ENCODE data around the gene NDUFB1. TPM values are rescaled to one million over a fixed set of nuclear protein-coding genes. Genes with fewer than 3 reads are reported as not detected.

Gene NDUFB1
- total RNA-seq, 1 experiment from 2014 or later, result 92.5 TPM

DNA sequence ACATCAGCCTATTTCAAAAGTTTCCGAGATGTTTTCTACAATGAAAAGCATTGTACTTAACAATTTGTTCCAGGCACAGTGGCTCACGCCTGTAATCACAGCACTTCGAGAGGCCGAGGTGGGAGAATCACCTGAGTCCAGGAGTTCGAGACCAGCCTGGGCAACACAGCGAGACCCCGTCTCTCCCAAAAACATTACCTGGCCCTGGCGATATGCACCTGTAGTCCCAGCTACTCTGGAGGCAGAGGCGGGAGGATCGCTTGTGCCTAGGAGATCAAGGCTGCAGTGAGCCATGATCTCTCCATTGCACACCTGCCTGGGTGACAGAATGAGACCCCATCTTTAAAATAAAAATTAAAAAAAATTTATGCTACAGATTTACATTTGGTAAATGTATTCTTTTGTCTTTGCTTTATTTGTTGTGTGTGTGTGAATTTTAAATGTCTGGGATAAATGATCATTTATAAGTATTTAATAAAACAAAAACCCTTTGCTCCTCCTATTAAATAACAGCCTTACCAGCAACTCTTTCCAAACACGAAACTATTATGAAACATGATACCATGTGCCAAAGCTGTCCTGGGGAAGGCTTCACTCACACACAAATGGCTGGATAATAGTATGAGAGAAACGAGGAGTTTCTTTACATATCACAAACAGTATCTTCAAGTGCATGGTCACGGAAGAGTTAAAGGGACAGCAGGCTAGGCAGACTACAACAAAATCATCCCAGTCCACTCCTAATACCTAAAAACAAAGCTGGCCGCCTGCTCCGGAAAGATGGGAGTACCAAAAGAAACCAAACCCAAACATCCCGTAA is 16.2 kb downstream of the NDUFB1 start:
- Histone ChIP-seq H3K4me2 (ENCODE audit: low read length) (peak overlapping the region; percentile 78), H3K9ac (ENCODE audit: low read length) (peak overlapping the region; percentile 77), H2AFZ (ENCODE audit: low read depth, low read length, poor library complexity, severe bottlenecking) (no peak overlapping the region), H3K9me2 (ENCODE audit: insufficient read depth) (no peaks in the 10 kb centered on the region), H3K27ac (ENCODE audit: low read depth, low read length) (peak overlapping the region; percentile 81), H3K27me3 (ENCODE audit: insufficient read depth, low read length) (no peaks in the 10 kb centered on the region), H4K20me1 (ENCODE audit: insufficient read depth) (no peaks in the 10 kb centered on the region), H3K4me3 (replicated peaks in 1 of 2; ENCODE audit: low read depth in 1 of 2, low read length in 2 of 2) (peak overlapping the region; percentile 89 to 90), H3K4me1 (ENCODE audit: control insufficient read depth in 1 of 2, insufficient read depth in 2 of 2, low read length in 2 of 2) (peaks cover 9 to 19% of the 10 kb centered on the region in 2 experiments), H3K79me2 (ENCODE audit: insufficient read depth, low read length) (peaks cover 44% of the 10 kb centered on the region), H3K36me3 (ENCODE audit: control insufficient read depth in 1 of 2, insufficient read depth in 2 of 2, low read length in 2 of 2) (no peaks in the 10 kb centered on the region), H3K9me3 (ENCODE audit: control insufficient read depth in 1 of 2, insufficient read depth in 1 of 2, low read depth in 1 of 2, low read length in 2 of 2) (no peaks in the 10 kb centered on the region)
- no peak for ATAC-seq
- ChIA-PET RAD21 (ENCODE audit: low non-redundant PET in 1 of 2, low total read pairs in 2 of 2, uncharacterized antibody in 2 of 2, unreplicated experiment in 2 of 2) (no interaction called here), CTCF (interaction anchor here (2.2 kb wide), 1 partner anchor 15 kb away, joined by 11 read pairs; no protein-coding TSS in a partner anchor), POLR2A (interaction anchor here (1.4 to 2.6 kb wide), 2 partner anchors 12 to 16 kb away, joined by 11 to 21 read pairs; partner anchors contain the start of genes CPSF2 and NDUFB1)
- DNase-seq (ENCODE audit: low read depth, low spot score), result no peak
- TSS peak; percentile 63 for BruUV-seq (replicated peaks)
- no peak for TF ChIP-seq REST (IDR thresholded peaks at IDR 0.05; ENCODE audit: low read depth)
- no peak for TF ChIP-seq ZBTB33 (IDR thresholded peaks at IDR 0.05; ENCODE audit: extremely low read depth, insufficient replicate concordance, low read length)
- no peak for TF ChIP-seq POLR2AphosphoS5 (IDR thresholded peaks at IDR 0.05; ENCODE audit: low read depth, low read length)
- TF ChIP-seq SIN3A (IDR thresholded peaks at IDR 0.05; ENCODE audit: low read depth), result no peak
- TF ChIP-seq EGR1 (IDR thresholded peaks at IDR 0.05; ENCODE audit: low read depth), result no peak
- TF ChIP-seq SRF (IDR thresholded peaks at IDR 0.05; ENCODE audit: low read depth), result no peak
- no peak for TF ChIP-seq SP1 (IDR thresholded peaks at IDR 0.05; ENCODE audit: low read depth)
- no peak for TF ChIP-seq ELF1 (IDR thresholded peaks at IDR 0.05; ENCODE audit: borderline replicate concordance, low read depth)
- no peak for TF ChIP-seq RAD21 (IDR thresholded peaks at IDR 0.05; ENCODE audit: low read depth)
- no peak for TF ChIP-seq TCF7L2 (IDR thresholded peaks at IDR 0.05; ENCODE audit: borderline replicate concordance, extremely low read depth, insufficient read depth, insufficient read length)
- no peak for TF ChIP-seq FOSL1 (IDR thresholded peaks at IDR 0.05; ENCODE audit: low read depth)
- TF ChIP-seq MAX (IDR thresholded peaks at IDR 0.05), result no peak
- no peak for TF ChIP-seq ZFX (IDR thresholded peaks at IDR 0.05)
- TF ChIP-seq, protein P1, sequence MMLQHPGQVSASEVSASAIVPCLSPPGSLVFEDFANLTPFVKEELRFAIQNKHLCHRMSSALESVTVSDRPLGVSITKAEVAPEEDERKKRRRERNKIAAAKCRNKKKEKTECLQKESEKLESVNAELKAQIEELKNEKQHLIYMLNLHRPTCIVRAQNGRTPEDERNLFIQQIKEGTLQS (IDR thresholded peaks at IDR 0.05), result no peak
- no peak for TF ChIP-seq YY1 (IDR thresholded peaks at IDR 0.05; ENCODE audit: extremely low read depth, insufficient replicate concordance, low read depth, low read length)
- intact Hi-C loops (cut with micrococcal nuclease), result no loop called here
